IMR-90 (cell line): ENCODE measurements around the gene GPR176. TPM values are rescaled to one million over a fixed set of nuclear protein-coding genes. Genes with fewer than 3 reads are reported as not detected.

ENCODE experiments used
- ATAC-seq: fragments of 200-7000 bp; cut with Tn5 transposase; 2 replicates; pipeline ENCODE4 v1.9.1; 2020; ENCODE audit warnings: low read depth, mild to moderate bottlenecking, moderate library complexity
- BruUV-seq: library from RNA; stranded (reverse); fragments of 400-500 nt; replicated peaks from 2 replicates; lab custom pipeline; 2021; lab: Mats Ljungman, UMichigan
- CTCF ChIA-PET: fragments of 300-600 bp; formaldehyde crosslinking; extraction: SDS; loops from one replicate; lab custom pipeline; 2021; ENCODE audit warnings: antibody characterized with exemption; lab: Yijun Ruan, JAX
- POLR2A ChIA-PET: fragments of 300-600 bp; sonication (Branson Sonifier 250); formaldehyde crosslinking; loops from one replicate; lab custom pipeline; 2022; ENCODE audit warnings: antibody characterized with exemption; ENCODE audit not compliant: unreplicated experiment; lab: Charles Lee
- DNase-seq: peaks from one replicate; pipeline ENCODE4 v3.0.0; 2013
- H2AFZ ChIP-seq: replicated peaks from 2 replicates; pipeline ENCODE3; 2013; ENCODE audit warnings: low read length, mild to moderate bottlenecking; ENCODE audit not compliant: poor library complexity
- H2AK5ac ChIP-seq: 2 replicates; pipeline ENCODE4 v1.6.1; 2013; ENCODE audit warnings: low read depth, low read length, inconsistent platforms
- H2AK9ac ChIP-seq: replicated peaks from 2 replicates; pipeline ENCODE3; 2013; ENCODE audit warnings: mild to moderate bottlenecking, low read depth, low read length, moderate library complexity; ENCODE audit not compliant: poor library complexity
- H2BK120ac ChIP-seq: 2 replicates; pipeline ENCODE4 v1.6.1; 2013; ENCODE audit warnings: low read depth, low read length, inconsistent platforms
- H2BK15ac ChIP-seq: 3 replicates; pipeline ENCODE4 v1.6.1; 2013; ENCODE audit warnings: low read depth, low read length, inconsistent platforms
- H2BK20ac ChIP-seq: 2 replicates; pipeline ENCODE4 v1.6.1; 2013; ENCODE audit warnings: low read depth, mild to moderate bottlenecking, inconsistent platforms, low read length, moderate library complexity
- H2BK5ac ChIP-seq: 2 replicates; pipeline ENCODE4 v1.6.1; 2013; ENCODE audit warnings: mild to moderate bottlenecking, low read depth, low read length, inconsistent platforms; ENCODE audit not compliant: poor library complexity, severe bottlenecking
- H3K14ac ChIP-seq: replicated peaks from 2 replicates; pipeline ENCODE4 v1.6.1; 2013; ENCODE audit warnings: low read depth, low read length, inconsistent platforms
- H3K18ac ChIP-seq: 2 replicates; pipeline ENCODE4 v1.6.1; 2013; ENCODE audit warnings: low read depth, low read length, control low read depth
- H3K23ac ChIP-seq: 2 replicates; pipeline ENCODE4 v1.6.1; 2013; ENCODE audit warnings: low read depth, low read length, inconsistent platforms
- H3K27ac ChIP-seq: 2 replicates; pipeline ENCODE4 v1.5.1; 2013; ENCODE audit warnings: mild to moderate bottlenecking, control low read depth, low read length; ENCODE audit not compliant: insufficient read depth
- H3K27me3 ChIP-seq: 2 replicates; pipeline ENCODE4 v1.6.1; 2013; ENCODE audit warnings: low read length; ENCODE audit not compliant: control insufficient read depth, insufficient read depth
- H3K36me3 ChIP-seq: 2 replicates; pipeline ENCODE4 v1.6.1; 2013; ENCODE audit warnings: low read length, mixed read lengths; ENCODE audit not compliant: control insufficient read depth, insufficient read depth
- H3K4ac ChIP-seq: 2 replicates; pipeline ENCODE4 v1.6.1; 2013; ENCODE audit warnings: low read depth, low read length, inconsistent platforms
- H3K4me1 ChIP-seq: 2 replicates; pipeline ENCODE4 v1.6.1; 2013; ENCODE audit warnings: low read length, mixed read lengths; ENCODE audit not compliant: control insufficient read depth, insufficient read depth
- H3K4me2 ChIP-seq: 2 replicates; pipeline ENCODE4 v1.6.1; 2013; ENCODE audit warnings: low read depth, mild to moderate bottlenecking, control low read depth, low read length, moderate library complexity
- H3K4me3 ChIP-seq: 2 replicates; pipeline ENCODE4 v1.5.1; 2013; ENCODE audit warnings: low read depth, mild to moderate bottlenecking, control low read depth, low read length, moderate library complexity; ENCODE audit not compliant: insufficient read depth
- H3K56ac ChIP-seq: 2 replicates; pipeline ENCODE4 v1.6.1; 2013; ENCODE audit warnings: low read length, inconsistent platforms; ENCODE audit not compliant: insufficient read depth; ENCODE audit errors: extremely low read depth
- H3K79me1 ChIP-seq, 2 experiments: 2 replicates each; pipeline ENCODE4 v1.6.1; 2013; ENCODE audit warnings: low read length in 2 of 2, inconsistent platforms in 1 of 2, low read depth in 1 of 2
- H3K9ac ChIP-seq: 2 replicates; pipeline ENCODE4 v1.6.1; 2013; ENCODE audit warnings: low read depth, low read length, control low read depth
- H3K9me1 ChIP-seq: 2 replicates; pipeline ENCODE4 v1.6.1; 2013; ENCODE audit warnings: low read length, inconsistent platforms; ENCODE audit not compliant: insufficient read depth
- H3K9me3 ChIP-seq: 2 replicates; pipeline ENCODE4 v1.6.1; 2013; ENCODE audit warnings: low read length; ENCODE audit not compliant: control insufficient read depth, insufficient read depth
- H4K20me1 ChIP-seq: 2 replicates; pipeline ENCODE4 v1.6.1; 2013; ENCODE audit warnings: low read length, inconsistent platforms; ENCODE audit not compliant: insufficient read depth
- H4K5ac ChIP-seq: 2 replicates; pipeline ENCODE4 v1.6.1; 2013; ENCODE audit warnings: mild to moderate bottlenecking, low read depth, low read length, control low read depth
- H4K8ac ChIP-seq, 2 experiments: 2 replicates each; pipeline ENCODE4 v1.6.1; 2013; ENCODE audit warnings: low read depth in 2 of 2, low read length in 2 of 2, control low read depth in 1 of 2, inconsistent platforms in 1 of 2
- H4K91ac ChIP-seq: 2 replicates; pipeline ENCODE4 v1.6.1; 2013; ENCODE audit warnings: low read depth, low read length, inconsistent platforms; ENCODE audit not compliant: insufficient read depth
- CEBPB ChIP-seq: IDR thresholded peaks from 2 replicates; pipeline ENCODE4 v1.6.1; 2012; ENCODE audit warnings: low read depth, low read length, improper control_type of control experiment
- RCOR1 ChIP-seq: IDR thresholded peaks from 2 replicates; pipeline ENCODE4 v1.6.1; 2012; ENCODE audit warnings: mild to moderate bottlenecking, low read length, improper control_type of control experiment; ENCODE audit not compliant: insufficient replicate concordance
- WGBS, 2 experiments: methylation state at CpG; one replicate each; pipeline versions ENCODE4 v1.1.5 to v1.1.7; 2013; ENCODE audit warnings: missing lambda C conversion rate in 2 of 2; ENCODE audit not compliant: insufficient read length in 1 of 2; ENCODE audit errors: extremely low coverage in 2 of 2; 5-methylcytosine and 5-hydroxymethylcytosine counted together
- dilution Hi-C: fragments of 300-500 bp; cut with HindIII; formaldehyde crosslinking; loops from one replicate; pipeline ENCODE4 v1.14.3; 2018; ENCODE audit warnings: low sequenced_read_pairs; ENCODE audit not compliant: unreplicated experiment
- in situ Hi-C: fragments of 300-500 bp; cut with MboI; formaldehyde crosslinking; loops from 3 replicates; pipeline ENCODE4 v1.14.3; 2019; ENCODE audit warnings: low sequenced_read_pairs, inconsistent platforms, mixed read lengths
- intact Hi-C: fragments of 100-400 bp; cut with micrococcal nuclease; formaldehyde crosslinking; loops from 2 replicates; pipeline ENCODE4 v1.10.0; 2022
- polyA plus RNA-seq, 3 experiments: library from polyadenylated mRNA; depleted of rRNA; stranded (reverse); fragments of >200 nt; gene quantifications; 2 replicates each; pipeline ENCODE4 v1.2.3, GENCODE V29; 2012; ENCODE audit warnings: low replicate concordance in 1 of 3
- total RNA-seq: library from RNA; depleted of rRNA; stranded (reverse); fragments of >200 nt; gene quantifications from 2 replicates; pipeline ENCODE4 v1.2.3, GENCODE V29; 2012
- TF ChIP-seq, protein P1 (sequence below): conservative IDR thresholded peaks from 2 replicates; pipeline ENCODE4 v1.5.1; 2012; ENCODE audit warnings: mild to moderate bottlenecking, low read depth, low read length, improper control_type of control experiment

Gene GPR176
- total and polyA plus RNA-seq, 2 of the 4 experiments (the other 2 are of a cell fraction), result 114 to 246 TPM

DNA sequence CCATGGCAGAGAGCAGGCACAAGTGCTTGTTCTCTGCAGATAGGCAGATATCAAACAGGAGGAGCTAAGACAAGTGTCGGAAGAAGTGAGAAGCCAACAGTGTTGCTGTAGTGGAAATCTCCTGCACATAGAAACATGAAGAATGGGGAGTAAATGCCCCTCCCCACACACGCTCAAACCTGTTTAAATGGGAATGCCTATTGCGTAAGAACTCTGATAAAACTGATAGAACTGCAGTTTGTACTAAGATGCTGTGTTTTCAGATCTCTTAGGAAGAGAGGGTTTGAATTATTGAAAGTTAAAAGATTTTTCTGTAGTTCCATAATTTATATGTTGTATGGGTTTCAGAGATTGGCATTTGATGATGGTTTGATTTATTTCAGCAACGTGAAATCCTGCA lies 33.5 kb upstream of the GPR176 start:
- Histone ChIP-seq H2AFZ (no peak overlapping the region), H2BK15ac (no peak overlapping the region), H2BK5ac (no peak overlapping the region), H3K9ac (no peak overlapping the region), H3K36me3 (peaks cover 54% of the 10 kb centered on the region), H2AK5ac (no peak overlapping the region), H3K4me1 (no peaks in the 10 kb centered on the region; the same call in 1 of the 2 replicates), H3K14ac (no peak overlapping the region), H3K79me1 (peaks cover 12 to 40% of the 10 kb centered on the region in 2 experiments; a peak in 3 of 4 replicates), H3K4ac (no peak overlapping the region), H3K9me3 (no peaks in the 10 kb centered on the region), H3K27me3 (no peaks in the 10 kb centered on the region), H4K8ac (no peak overlapping the region), H4K5ac (no peak overlapping the region), H2BK20ac (no peak overlapping the region), H2AK9ac (no peak overlapping the region), H3K18ac (no peak overlapping the region), H3K9me1 (peaks cover 6% of the 10 kb centered on the region), H3K23ac (peak overlapping the region; percentile 51; the same call in 1 of the 2 replicates), H4K91ac (no peak overlapping the region), H3K56ac (no peak overlapping the region), H2BK120ac (no peak overlapping the region), H4K20me1 (no peaks in the 10 kb centered on the region), H3K4me2 (no peak overlapping the region), H3K27ac (no peak overlapping the region), H3K4me3 (no peak overlapping the region)
- BruUV-seq, result no TSS peak
- no CpG with 5 or more reads among the region's 4 CpGs for WGBS, 2 experiments
- CTCF ChIA-PET, result no interaction called here
- TF ChIP-seq CEBPB, result peak; percentile 81
- TF ChIP-seq RCOR1, result no peak
- TF ChIP-seq, protein P1, sequence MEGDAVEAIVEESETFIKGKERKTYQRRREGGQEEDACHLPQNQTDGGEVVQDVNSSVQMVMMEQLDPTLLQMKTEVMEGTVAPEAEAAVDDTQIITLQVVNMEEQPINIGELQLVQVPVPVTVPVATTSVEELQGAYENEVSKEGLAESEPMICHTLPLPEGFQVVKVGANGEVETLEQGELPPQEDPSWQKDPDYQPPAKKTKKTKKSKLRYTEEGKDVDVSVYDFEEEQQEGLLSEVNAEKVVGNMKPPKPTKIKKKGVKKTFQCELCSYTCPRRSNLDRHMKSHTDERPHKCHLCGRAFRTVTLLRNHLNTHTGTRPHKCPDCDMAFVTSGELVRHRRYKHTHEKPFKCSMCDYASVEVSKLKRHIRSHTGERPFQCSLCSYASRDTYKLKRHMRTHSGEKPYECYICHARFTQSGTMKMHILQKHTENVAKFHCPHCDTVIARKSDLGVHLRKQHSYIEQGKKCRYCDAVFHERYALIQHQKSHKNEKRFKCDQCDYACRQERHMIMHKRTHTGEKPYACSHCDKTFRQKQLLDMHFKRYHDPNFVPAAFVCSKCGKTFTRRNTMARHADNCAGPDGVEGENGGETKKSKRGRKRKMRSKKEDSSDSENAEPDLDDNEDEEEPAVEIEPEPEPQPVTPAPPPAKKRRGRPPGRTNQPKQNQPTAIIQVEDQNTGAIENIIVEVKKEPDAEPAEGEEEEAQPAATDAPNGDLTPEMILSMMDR, result no peak
- dilution Hi-C loops (no loop called here), intact Hi-C loops (loop anchor here (5.0 kb wide), 1 partner anchor 44 kb away; no protein-coding TSS in a partner anchor), in situ Hi-C loops (loop anchor here (10.0 kb wide), 1 partner anchor 169 kb away; the partner anchor contains the start of gene FSIP1)
- no peak for ATAC-seq
- POLR2A ChIA-PET, result no interaction called here
- no peak for DNase-seq
